GM23338 (cell line): ENCODE results near the gene PARD3.

Experiments
- EZH2 ChIP-seq: fragments of 200-600 bp; sonication (generic); IDR thresholded peaks from one replicate; pipeline ENCODE4 v1.8.0; 2017; ENCODE audit warnings: antibody characterized with exemption, mild to moderate bottlenecking, low read depth; ENCODE audit not compliant: unreplicated experiment
- EZH2phosphoT487 ChIP-seq: fragments of 200-600 bp; sonication (generic); IDR thresholded peaks from one replicate; pipeline ENCODE4 v1.8.1; 2018; ENCODE audit warnings: antibody characterized with exemption; ENCODE audit not compliant: unreplicated experiment
- POLR2AphosphoS5 ChIP-seq: IDR thresholded peaks from 2 replicates; pipeline ENCODE4 v1.6.1; 2016; ENCODE audit warnings: antibody characterized with exemption, low read depth
- TF ChIP-seq, protein P1 (sequence below), 2 experiments: fragments of 200-600 bp in 1 of 2; sonication (generic) in 1 of 2; conservative IDR thresholded peaks; 2 replicates each; pipeline versions ENCODE4 v1.5.1 to v1.6.1; 2016 to 2017; ENCODE audit warnings: antibody characterized with exemption in 2 of 2, low read depth in 2 of 2, mild to moderate bottlenecking in 2 of 2, moderate library complexity in 1 of 2

- TF ChIP-seq, protein P1, sequence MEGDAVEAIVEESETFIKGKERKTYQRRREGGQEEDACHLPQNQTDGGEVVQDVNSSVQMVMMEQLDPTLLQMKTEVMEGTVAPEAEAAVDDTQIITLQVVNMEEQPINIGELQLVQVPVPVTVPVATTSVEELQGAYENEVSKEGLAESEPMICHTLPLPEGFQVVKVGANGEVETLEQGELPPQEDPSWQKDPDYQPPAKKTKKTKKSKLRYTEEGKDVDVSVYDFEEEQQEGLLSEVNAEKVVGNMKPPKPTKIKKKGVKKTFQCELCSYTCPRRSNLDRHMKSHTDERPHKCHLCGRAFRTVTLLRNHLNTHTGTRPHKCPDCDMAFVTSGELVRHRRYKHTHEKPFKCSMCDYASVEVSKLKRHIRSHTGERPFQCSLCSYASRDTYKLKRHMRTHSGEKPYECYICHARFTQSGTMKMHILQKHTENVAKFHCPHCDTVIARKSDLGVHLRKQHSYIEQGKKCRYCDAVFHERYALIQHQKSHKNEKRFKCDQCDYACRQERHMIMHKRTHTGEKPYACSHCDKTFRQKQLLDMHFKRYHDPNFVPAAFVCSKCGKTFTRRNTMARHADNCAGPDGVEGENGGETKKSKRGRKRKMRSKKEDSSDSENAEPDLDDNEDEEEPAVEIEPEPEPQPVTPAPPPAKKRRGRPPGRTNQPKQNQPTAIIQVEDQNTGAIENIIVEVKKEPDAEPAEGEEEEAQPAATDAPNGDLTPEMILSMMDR (conservative IDR thresholded peaks at IDR 0.05; ENCODE audit: low read depth in 2 of 2): no peak
- TF ChIP-seq EZH2 (no peak), POLR2AphosphoS5 (no peak), EZH2phosphoT487 (no peak)
Measured at GRCh38 chr10:34486008-34486407, 329.1 kb downstream of the PARD3 start.
